OCI-LY7 (cell line): ENCODE results near the gene GATA1. TPM values are rescaled to one million over a fixed set of nuclear protein-coding genes. Genes with fewer than 3 reads are reported as not detected.

Source experiments
- BruUV-seq: library from RNA; stranded (reverse); fragments of 400-500 nt; replicated peaks from 2 replicates; lab custom pipeline; 2021; lab: Mats Ljungman, UMichigan
- CTCF ChIA-PET: fragments of 300-600 bp; sonication (Branson Sonifier 250); formaldehyde crosslinking; loops from one replicate; lab custom pipeline; 2022; ENCODE audit warnings: antibody characterized with exemption; ENCODE audit not compliant: unreplicated experiment; lab: Charles Lee
- POLR2A ChIA-PET: fragments of 300-600 bp; sonication (Branson Sonifier 250); formaldehyde crosslinking; loops from one replicate; lab custom pipeline; 2022; ENCODE audit warnings: antibody characterized with exemption; lab: Charles Lee
- DNase-seq: peaks from one replicate; pipeline ENCODE4 v3.0.0-alpha.2; 2015; ENCODE audit warnings: low spot score
- H2AFZ ChIP-seq: fragments of 200-600 bp; sonication (generic), shearing (Covaris generic); 2 replicates; pipeline ENCODE4 v1.6.1; 2014; ENCODE audit warnings: mild to moderate bottlenecking, antibody characterized with exemption, low read length, moderate library complexity
- H3K27ac ChIP-seq: fragments of 200-600 bp; sonication (generic); 2 replicates; pipeline ENCODE4 v1.5.1; 2014; ENCODE audit warnings: mixed run types, low read depth, mild to moderate bottlenecking, moderate library complexity, low read length, inconsistent platforms; ENCODE audit not compliant: poor library complexity, severe bottlenecking
- H3K36me3 ChIP-seq: fragments of 200-600 bp; sonication (generic); 2 replicates; pipeline ENCODE4 v1.6.1; 2014; ENCODE audit warnings: mild to moderate bottlenecking, antibody characterized with exemption, low read length, moderate library complexity, mixed read lengths; ENCODE audit not compliant: insufficient read depth
- H3K4me1 ChIP-seq: fragments of 200-600 bp; sonication (generic); 2 replicates; pipeline ENCODE4 v1.5.1; 2014; ENCODE audit warnings: mild to moderate bottlenecking, low read length; ENCODE audit not compliant: insufficient read depth, poor library complexity, severe bottlenecking
- H3K4me2 ChIP-seq: fragments of 200-600 bp; sonication (generic); 2 replicates; pipeline ENCODE4 v1.6.1; 2014; ENCODE audit warnings: mild to moderate bottlenecking, low read length
- H3K4me3 ChIP-seq: fragments of 200-600 bp; sonication (generic); 2 replicates; pipeline ENCODE4 v1.5.1; 2014; ENCODE audit warnings: mild to moderate bottlenecking, low read depth, low read length; ENCODE audit not compliant: poor library complexity, severe bottlenecking
- H3K79me2 ChIP-seq: fragments of 200-600 bp; sonication (generic); 2 replicates; pipeline ENCODE4 v1.6.1; 2016; ENCODE audit warnings: low read depth, mild to moderate bottlenecking, low read length, moderate library complexity, mixed read lengths; ENCODE audit not compliant: insufficient read depth
- H3K9me2 ChIP-seq: fragments of 200-600 bp; sonication (generic); 2 replicates; pipeline ENCODE4 v1.6.1; 2016; ENCODE audit warnings: mild to moderate bottlenecking, low read length, mixed read lengths; ENCODE audit not compliant: insufficient read depth
- H3K9me3 ChIP-seq: fragments of 200-600 bp; sonication (generic); 2 replicates; pipeline ENCODE4 v1.6.1; 2014; ENCODE audit warnings: mild to moderate bottlenecking, mixed run types, low read length, mixed read lengths
- H4K20me1 ChIP-seq: fragments of 200-600 bp; sonication (generic); 2 replicates; pipeline ENCODE4 v1.6.1; 2014; ENCODE audit warnings: mild to moderate bottlenecking, antibody characterized with exemption, low read length, moderate library complexity, mixed read lengths; ENCODE audit not compliant: insufficient read depth
- CTCF ChIP-seq: fragments of 200-600 bp; sonication (generic); conservative IDR thresholded peaks from 2 replicates; pipeline ENCODE4 v1.5.1; 2014; ENCODE audit warnings: mild to moderate bottlenecking, antibody characterized with exemption, low read length, moderate library complexity, mixed read lengths
- EZH2phosphoT487 ChIP-seq: fragments of 200-600 bp; sonication (generic); IDR thresholded peaks from 2 replicates; pipeline ENCODE4 v1.6.1; 2018; ENCODE audit warnings: low read depth, borderline replicate concordance, mild to moderate bottlenecking, mixed run types, antibody characterized with exemption, low read length, moderate library complexity, mixed read lengths
- intact Hi-C: fragments of 100-400 bp; cut with micrococcal nuclease; formaldehyde crosslinking; loops from one replicate; pipeline ENCODE4 v1.10.0; 2022; ENCODE audit not compliant: unreplicated experiment
- total RNA-seq, 2 experiments: library from RNA; depleted of rRNA in 1 of 2; stranded (reverse); fragments of >200 nt in 1 of 2; shearing (Covaris generic) in 1 of 2; gene quantifications; 2 replicates each; pipeline ENCODE4 v1.2.3, GENCODE V29; 2014 to 2022

The GATA1 gene
- total RNA-seq, 2 experiments from 2014 or later = not detected

- H3K4me2 ChIP-seq = peak within 1 kb of the TSS; percentile 97
- H4K20me1 ChIP-seq = no peaks in the 10 kb centered on the region
- CTCF ChIA-PET = interaction anchor here (0.5 to 1.0 kb wide), 3 partner anchors 9 to 242 kb away, joined by 3 read pairs; partner anchors contain the start of gene TFE3
- H3K36me3 ChIP-seq = peaks cover 14% of the 10 kb centered on the region
- peak within 1 kb of the TSS; percentile 77 for H3K4me3 ChIP-seq
- peak within 1 kb of the TSS; percentile 69; the same call in 1 of the 2 replicates for H2AFZ ChIP-seq
- DNase-seq = peak; percentile 98
- H3K9me2 ChIP-seq = no peaks in the 10 kb centered on the region
- peaks cover 18% of the 10 kb centered on the region for H3K4me1 ChIP-seq
- no TSS peak for BruUV-seq
- TF ChIP-seq EZH2phosphoT487 = no peak
- TF ChIP-seq CTCF = no peak
- POLR2A ChIA-PET = interaction anchor here (0.7 to 1.5 kb wide), 3 partner anchors 25 to 153 kb away, joined by 3 to 4 read pairs (median 3); no protein-coding TSS in a partner anchor
- intact Hi-C loops = loop anchor here (2.0 to 10.0 kb wide), 3 partner anchors 64 to 125 kb away; partner anchors contain the start of genes PQBP1 and TIMM17B
- H3K27ac ChIP-seq = peak within 1 kb of the TSS; percentile 86
- H3K79me2 ChIP-seq = peaks cover 8% of the 10 kb centered on the region; the same call in 1 of the 2 replicates
- no peaks in the 10 kb centered on the region for H3K9me3 ChIP-seq
Observed at GRCh38 chrX:48801280-48802088, 15.1 kb downstream of the GATA1 start, which contains the start of gene HDAC6. Gene HDAC6, plus strand, starts transcription at chrX:48802067. Its CDS starts 626 bp downstream, at chrX:48802693.

- H3K9me3 ChIP-seq = no peaks in the 10 kb centered on the region
- peak overlapping the region; percentile 97 for H3K4me2 ChIP-seq
- BruUV-seq = no TSS peak
- ChIA-PET CTCF (interaction anchor here (0.5 to 1.0 kb wide), 3 partner anchors 10 to 241 kb away, joined by 3 read pairs; partner anchors contain the start of gene TFE3), POLR2A (interaction anchor here (0.7 to 1.5 kb wide), 3 partner anchors 26 to 154 kb away, joined by 3 to 4 read pairs (median 3); no protein-coding TSS in a partner anchor)
- DNase-seq = peak; percentile 80
- intact Hi-C loops = loop anchor here (5.0 to 10.0 kb wide), 2 partner anchors 65 to 93 kb away; partner anchors contain the start of genes PQBP1 and TIMM17B
- peaks cover 8% of the 10 kb centered on the region; the same call in 1 of the 2 replicates for H3K79me2 ChIP-seq
- no peaks in the 10 kb centered on the region for H3K9me2 ChIP-seq
- H3K4me1 ChIP-seq = peaks cover 18% of the 10 kb centered on the region
- peak overlapping the region; percentile 77 for H3K4me3 ChIP-seq
- H4K20me1 ChIP-seq = no peaks in the 10 kb centered on the region
- H3K36me3 ChIP-seq = peaks cover 14% of the 10 kb centered on the region
- no peak for TF ChIP-seq EZH2phosphoT487
- TF ChIP-seq CTCF = no peak
- H3K27ac ChIP-seq = peak overlapping the region; percentile 86
- H2AFZ ChIP-seq = peak overlapping the region; percentile 64; the same call in 1 of the 2 replicates
Observed at GRCh38 chrX:48802089-48802904, 15.9 kb downstream of the GATA1 start.
